Central memory CD8-positive, alpha-beta T cell (primary cell): Measurements from ENCODE around the gene ALDH9A1.
"Not testable (repeated sequence)": the region's sequence is repeated elsewhere in the genome, so short reads cannot be mapped to it uniquely, and the experiment has no call there.

ENCODE experiments used
- ATAC-seq: fragments of 150-1000 bp; cut with Tn5 transposase; replicated peaks from 2 replicates; pipeline ENCODE4 v1.10.0; 2022; ENCODE audit warnings: mild to moderate bottlenecking, moderate FRiP score, moderate number of reproducible peaks; ENCODE audit not compliant: poor library complexity, severe bottlenecking; ENCODE audit errors: extremely low read depth
- DNase-seq, 2 donors: peaks; one replicate each; pipeline ENCODE4 v3.0.0; 2021; ENCODE audit warnings: low spot score in 2 of 2
- H3K27ac Mint-ChIP-seq: one replicate; pipeline ENCODE4 v1.8.0; 2022; ENCODE audit warnings: low read depth, mild to moderate bottlenecking, moderate library complexity, mixed read lengths
- H3K27me3 Mint-ChIP-seq: one replicate; pipeline ENCODE4 v1.8.0; 2022; ENCODE audit warnings: mixed read lengths
- H3K36me3 Mint-ChIP-seq: one replicate; pipeline ENCODE4 v1.8.0; 2022; ENCODE audit warnings: mild to moderate bottlenecking, moderate library complexity, mixed read lengths; ENCODE audit not compliant: insufficient read depth
- H3K4me1 Mint-ChIP-seq: one replicate; pipeline ENCODE4 v1.8.0; 2022; ENCODE audit warnings: mixed read lengths
- H3K4me3 Mint-ChIP-seq: one replicate; pipeline ENCODE4 v1.8.0; 2022; ENCODE audit warnings: mild to moderate bottlenecking, moderate library complexity, mixed read lengths
- H3K9me3 Mint-ChIP-seq: one replicate; pipeline ENCODE4 v1.8.0; 2022; ENCODE audit warnings: mixed read lengths

The ALDH9A1 gene

DNA sequence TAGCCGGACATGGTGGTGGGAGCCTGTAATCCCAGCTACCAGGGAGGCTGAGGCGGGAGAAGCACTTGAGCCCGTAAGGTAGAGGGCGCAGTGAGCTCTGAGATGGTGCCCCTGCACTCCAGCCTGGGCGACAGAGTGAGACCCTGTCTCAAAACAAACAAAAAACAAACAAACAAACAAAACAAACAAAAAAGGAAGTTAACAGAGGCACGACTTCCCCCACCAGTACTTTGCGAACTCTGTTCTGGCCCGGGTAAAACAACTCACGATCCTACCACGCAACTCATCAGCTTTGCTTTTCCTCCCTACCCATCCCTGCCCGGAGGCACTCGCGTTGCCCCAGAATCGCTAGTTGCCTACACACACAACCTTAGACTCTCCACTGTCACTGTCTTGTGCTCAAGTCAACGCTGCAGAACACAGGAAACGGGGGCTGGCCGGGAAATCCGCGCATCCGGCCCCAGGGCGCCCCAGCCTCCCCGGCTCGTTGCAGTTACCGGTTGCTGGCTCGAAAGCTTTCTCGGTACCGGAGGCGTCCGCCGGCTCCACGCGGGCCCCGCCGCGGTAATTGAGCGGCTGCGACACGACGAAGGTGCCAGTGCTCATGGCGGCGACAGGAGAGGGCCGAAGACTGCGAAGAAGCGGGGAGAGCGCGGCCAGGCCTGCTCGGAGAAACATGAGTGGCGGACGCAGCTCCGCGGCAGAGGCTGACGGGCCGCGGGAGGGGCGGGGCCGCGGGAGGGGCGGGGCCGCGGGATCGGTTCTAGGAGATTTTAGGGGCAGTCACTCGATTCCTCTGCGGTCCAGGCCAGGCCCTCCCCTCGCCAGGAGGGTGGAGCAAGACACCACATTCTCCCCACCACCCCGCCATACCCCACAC lies at the start of gene ALDH9A1:
Gene ALDH9A1, minus strand, starts transcription at position 682 of the 880 bp plus-strand sequence. Its CDS starts 4 bp downstream, at position 678.
- H3K27me3 Mint-ChIP-seq = no peaks in the 10 kb centered on the region
- H3K4me1 Mint-ChIP-seq = peaks cover 28% of the 10 kb centered on the region
- ATAC-seq (peak; percentile 93), DNase-seq (peak; percentile 72 to 77)
- H3K9me3 Mint-ChIP-seq = no peaks in the 10 kb centered on the region
- peak within 1 kb of the TSS; percentile 93 for H3K27ac Mint-ChIP-seq
- peak within 1 kb of the TSS; percentile 95 for H3K4me3 Mint-ChIP-seq
- peaks cover 17% of the 10 kb centered on the region for H3K36me3 Mint-ChIP-seq

DNA sequence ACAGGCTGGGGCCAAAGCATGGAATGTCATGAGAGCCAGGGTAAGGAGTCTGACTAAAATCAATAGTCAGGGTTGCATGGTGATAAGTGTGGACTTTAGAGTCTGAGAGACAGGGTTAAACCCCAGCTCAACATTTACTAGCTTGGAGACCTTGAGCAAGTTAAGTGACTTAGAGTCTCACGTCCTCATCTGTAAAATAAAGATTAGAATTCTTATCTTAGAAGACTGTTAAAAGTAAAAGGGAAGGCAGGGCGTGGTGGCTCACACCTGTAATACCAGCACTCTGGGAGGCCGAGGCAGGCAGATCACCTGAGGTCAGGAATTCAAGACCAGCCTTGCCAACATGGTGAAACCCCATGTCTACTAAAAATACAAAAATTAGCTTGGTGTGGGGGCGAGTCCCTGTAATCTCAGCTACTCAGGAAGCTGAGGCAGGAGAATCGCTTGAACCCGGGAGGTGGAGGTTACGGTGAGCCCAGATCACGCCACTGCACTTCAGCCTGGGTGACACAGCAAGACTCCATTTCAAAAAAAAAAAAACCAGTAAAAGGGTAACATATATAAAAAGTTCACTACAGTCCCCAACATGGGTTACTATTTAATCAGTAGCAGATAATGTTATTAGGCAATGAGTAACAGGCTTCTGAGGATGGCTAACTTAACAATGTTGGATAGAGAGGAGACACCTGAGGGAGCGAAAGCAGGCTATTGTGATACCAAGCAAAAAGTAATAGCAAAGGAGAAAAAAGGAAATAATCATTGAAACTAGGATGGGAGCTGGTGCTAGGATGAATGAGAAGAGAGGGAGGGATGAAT lies 49.5 kb upstream of the ALDH9A1 start:
- Mint-ChIP-seq H3K27me3 (no peaks in the 10 kb centered on the region), H3K4me3 (no peak overlapping the region), H3K4me1 (peaks cover 12% of the 10 kb centered on the region), H3K27ac (no peak overlapping the region), H3K36me3 (peaks cover 49% of the 10 kb centered on the region), H3K9me3 (no peaks in the 10 kb centered on the region)
- DNase-seq (no peak), ATAC-seq (no peak)

- not testable (repeated sequence) for H3K27me3 Mint-ChIP-seq, H3K4me3 Mint-ChIP-seq, DNase-seq, ATAC-seq, H3K9me3 Mint-ChIP-seq, H3K27ac Mint-ChIP-seq
- peaks cover 17% of the 10 kb centered on the region for H3K4me1 Mint-ChIP-seq
- peaks cover 58% of the 10 kb centered on the region for H3K36me3 Mint-ChIP-seq
Measured at GRCh38 chr1:165744913-165745312, 46.6 kb upstream of the ALDH9A1 start.

- ATAC-seq = no peak
- no peaks in the 10 kb centered on the region for H3K9me3 Mint-ChIP-seq
- peaks cover 52% of the 10 kb centered on the region for H3K36me3 Mint-ChIP-seq
- DNase-seq = no peak
- no peaks in the 10 kb centered on the region for H3K27me3 Mint-ChIP-seq
- H3K27ac Mint-ChIP-seq = no peak overlapping the region
- no peak overlapping the region for H3K4me3 Mint-ChIP-seq
- peaks cover 22% of the 10 kb centered on the region for H3K4me1 Mint-ChIP-seq
Measured at GRCh38 chr1:165742194-165742593, 43.8 kb upstream of the ALDH9A1 start.

DNA sequence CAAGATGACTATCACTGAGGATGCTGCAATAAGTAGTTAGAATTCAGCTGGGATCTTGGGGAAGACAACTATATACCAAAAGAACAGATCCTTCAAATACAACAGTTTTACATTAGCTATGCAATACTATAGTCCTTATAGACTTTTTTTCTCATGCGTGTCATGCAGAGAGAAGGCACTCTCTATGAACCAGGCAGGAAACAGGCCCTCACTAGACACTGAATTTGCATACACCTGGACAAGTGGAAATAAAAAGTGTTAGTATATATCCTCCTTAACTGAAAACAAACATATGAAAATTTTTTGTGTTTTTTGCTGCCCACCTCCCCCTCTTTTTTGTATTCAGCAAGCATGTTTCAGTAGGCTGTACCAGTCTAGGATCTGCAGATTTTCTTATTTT lies 40.4 kb upstream of the ALDH9A1 start:
- H3K9me3 Mint-ChIP-seq = no peaks in the 10 kb centered on the region
- H3K4me3 Mint-ChIP-seq = no peak overlapping the region
- DNase-seq (no peak), ATAC-seq (no peak)
- no peak overlapping the region for H3K27ac Mint-ChIP-seq
- H3K27me3 Mint-ChIP-seq = no peaks in the 10 kb centered on the region
- peaks cover 60% of the 10 kb centered on the region for H3K36me3 Mint-ChIP-seq
- H3K4me1 Mint-ChIP-seq = peaks cover 28% of the 10 kb centered on the region

GRCh38 chr1:165737196-165737595 lies 38.8 kb upstream of the ALDH9A1 start:
- H3K27ac Mint-ChIP-seq = no peak overlapping the region
- no peak for DNase-seq

DNA sequence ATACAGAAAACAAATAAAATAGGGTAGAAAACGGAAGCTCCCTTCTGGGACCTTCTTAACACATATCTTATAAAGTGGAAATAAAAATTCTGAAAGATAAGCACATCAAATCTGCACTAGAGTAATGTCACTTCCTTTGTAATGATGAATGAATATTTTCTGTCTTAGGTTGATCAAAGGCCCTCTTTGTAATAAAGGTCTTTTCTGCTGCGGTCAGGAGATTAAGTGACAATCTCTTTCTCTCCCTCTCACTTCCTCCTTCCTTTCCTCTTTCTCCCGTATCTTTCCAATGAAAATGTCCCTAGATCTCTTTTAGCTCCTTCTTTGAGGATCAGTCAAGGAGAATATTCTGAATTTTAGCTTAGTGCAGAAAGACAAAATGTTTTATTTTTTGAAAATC lies 36.5 kb upstream of the ALDH9A1 start:
- peaks cover 22% of the 10 kb centered on the region for H3K4me1 Mint-ChIP-seq
- no peak overlapping the region for H3K27ac Mint-ChIP-seq
- H3K9me3 Mint-ChIP-seq = no peaks in the 10 kb centered on the region
- no peaks in the 10 kb centered on the region for H3K27me3 Mint-ChIP-seq
- H3K4me3 Mint-ChIP-seq = no peak overlapping the region
- DNase-seq (no peak), ATAC-seq (no peak)
- H3K36me3 Mint-ChIP-seq = peaks cover 35% of the 10 kb centered on the region

More at GRCh38 chr1:165737196-165737595, 38.8 kb upstream of the ALDH9A1 start:
- Mint-ChIP-seq H3K36me3 (peaks cover 51% of the 10 kb centered on the region), H3K4me1 (peaks cover 22% of the 10 kb centered on the region), H3K27me3 (no peaks in the 10 kb centered on the region), H3K9me3 (no peaks in the 10 kb centered on the region), H3K4me3 (no peak overlapping the region)
- ATAC-seq = no peak

- no peaks in the 10 kb centered on the region for H3K9me3 Mint-ChIP-seq
- H3K27ac Mint-ChIP-seq = peak overlapping the region; percentile 26
- ATAC-seq = no peak
- no peak for DNase-seq
- H3K4me1 Mint-ChIP-seq = no peaks in the 10 kb centered on the region
- no peaks in the 10 kb centered on the region for H3K27me3 Mint-ChIP-seq
- H3K36me3 Mint-ChIP-seq = peaks cover 35% of the 10 kb centered on the region
- no peak overlapping the region for H3K4me3 Mint-ChIP-seq
Measured at GRCh38 chr1:165726841-165727240, 28.5 kb upstream of the ALDH9A1 start.

GRCh38 chr1:165726169-165726568 lies 27.8 kb upstream of the ALDH9A1 start:
- no peak overlapping the region for H3K4me3 Mint-ChIP-seq
- DNase-seq = no peak
- peak overlapping the region; percentile 26 for H3K27ac Mint-ChIP-seq
- no peaks in the 10 kb centered on the region for H3K9me3 Mint-ChIP-seq
- no peaks in the 10 kb centered on the region for H3K4me1 Mint-ChIP-seq
- H3K27me3 Mint-ChIP-seq = no peaks in the 10 kb centered on the region
- no peak for ATAC-seq
- peaks cover 34% of the 10 kb centered on the region for H3K36me3 Mint-ChIP-seq

DNA sequence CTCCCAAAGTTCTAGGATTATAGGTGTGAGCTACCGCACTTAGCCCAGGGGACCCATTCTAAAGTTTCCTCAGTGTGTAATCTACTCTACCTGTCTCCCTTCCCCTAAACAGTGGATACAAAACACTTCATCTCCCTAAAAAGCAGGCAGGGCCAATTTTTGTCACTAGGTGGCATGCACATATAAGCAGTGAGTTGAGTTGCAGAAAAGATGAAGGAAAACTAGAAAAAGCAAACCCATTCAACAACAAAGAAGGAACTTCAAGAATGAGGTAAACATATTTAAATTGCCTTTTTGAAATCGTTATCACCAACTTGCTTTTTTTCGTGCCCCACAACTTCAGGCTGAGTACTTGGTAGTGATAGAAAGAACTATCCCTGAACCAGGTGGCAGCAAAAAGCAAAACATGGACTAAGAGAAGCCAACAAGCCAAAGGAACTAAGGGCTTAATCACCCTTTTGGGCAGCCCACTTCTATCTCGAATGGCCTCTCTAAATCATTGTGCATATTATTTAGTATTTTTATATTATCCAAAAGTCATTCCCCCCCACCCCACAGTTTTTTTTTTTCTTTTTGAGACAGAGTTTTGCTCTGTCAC lies 19.7 kb upstream of the ALDH9A1 start:
- Mint-ChIP-seq H3K4me1 (no peaks in the 10 kb centered on the region), H3K9me3 (no peaks in the 10 kb centered on the region), H3K27ac (no peak overlapping the region), H3K36me3 (peaks cover 7% of the 10 kb centered on the region), H3K27me3 (no peaks in the 10 kb centered on the region), H3K4me3 (no peak overlapping the region)
- DNase-seq = no peak
- no peak for ATAC-seq

DNA sequence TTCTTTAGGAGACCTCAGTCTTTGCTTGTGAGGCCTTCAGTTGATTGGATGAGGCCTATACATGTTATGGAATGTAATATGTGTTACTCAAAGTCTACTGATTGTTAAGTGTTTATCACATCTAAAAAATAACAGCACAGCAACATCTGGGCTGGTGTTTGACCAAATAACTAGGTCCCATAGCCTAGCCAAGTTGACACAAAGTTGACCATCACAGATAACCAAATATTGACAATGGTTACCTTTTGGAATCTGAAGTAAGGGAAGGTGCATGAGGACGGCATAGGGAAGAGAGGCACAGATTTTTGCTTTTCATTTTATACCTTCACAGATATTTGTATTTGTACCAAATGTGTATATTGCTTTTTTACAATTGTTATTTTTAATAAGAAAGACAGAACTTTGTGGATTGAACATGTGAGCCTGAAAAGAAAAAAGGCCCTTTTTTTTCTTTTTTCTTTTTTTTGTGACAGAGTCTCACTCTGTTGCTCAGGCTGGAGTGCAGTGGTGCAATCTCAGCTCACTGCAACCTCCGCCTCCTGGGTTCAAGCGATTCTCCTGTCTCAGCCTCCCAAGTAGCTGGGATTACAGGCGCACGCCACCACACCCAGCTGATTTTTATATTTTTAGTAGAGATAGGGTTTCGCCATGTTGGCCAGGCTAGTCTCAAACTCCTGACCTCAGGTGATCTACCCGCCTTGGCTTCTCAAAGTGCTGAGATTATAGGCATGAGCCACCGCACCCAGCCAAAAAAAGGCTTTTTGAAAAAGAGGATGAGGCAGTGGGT lies 18.1 kb upstream of the ALDH9A1 start:
- not testable (repeated sequence) for H3K9me3 Mint-ChIP-seq, H3K27me3 Mint-ChIP-seq, ATAC-seq, H3K4me3 Mint-ChIP-seq, H3K36me3 Mint-ChIP-seq, DNase-seq, H3K4me1 Mint-ChIP-seq, H3K27ac Mint-ChIP-seq

DNA sequence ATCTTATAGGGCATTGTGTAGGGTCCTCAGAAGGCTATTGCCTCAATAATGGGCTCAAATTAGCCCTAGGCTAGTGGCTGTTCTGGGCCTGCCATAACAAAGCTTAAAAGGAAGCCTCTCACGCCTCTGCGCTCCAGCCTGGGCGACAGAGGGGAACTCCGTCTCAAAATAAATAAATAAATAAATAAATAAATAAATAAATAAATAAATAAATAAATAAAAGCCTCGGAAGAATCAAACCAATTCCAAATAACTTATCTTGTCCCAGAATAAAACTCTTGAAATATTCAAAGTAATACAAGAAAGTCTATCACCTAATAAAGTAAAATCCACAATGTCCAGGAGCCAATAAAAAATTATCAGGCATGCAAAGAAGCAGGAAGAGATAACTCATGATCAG lies 14.4 kb upstream of the ALDH9A1 start:
- DNase-seq = no peak
- Mint-ChIP-seq H3K36me3 (no peaks in the 10 kb centered on the region), H3K4me1 (no peaks in the 10 kb centered on the region), H3K27ac (no peak overlapping the region), H3K9me3 (no peaks in the 10 kb centered on the region), H3K27me3 (peaks cover 27% of the 10 kb centered on the region), H3K4me3 (no peak overlapping the region)
- no peak for ATAC-seq
